NT2/D1 (cell line): ENCODE results near the gene TNK1.

ENCODE experiments used
- SUZ12 ChIP-seq: IDR thresholded peaks from 2 replicates; pipeline ENCODE4 v1.6.1; 2011; ENCODE audit not compliant: insufficient read length, insufficient read depth; ENCODE audit errors: extremely low read depth
- YY1 ChIP-seq: IDR thresholded peaks from 2 replicates; pipeline ENCODE4 v1.6.1; 2011; ENCODE audit not compliant: insufficient read length, insufficient read depth

DNA sequence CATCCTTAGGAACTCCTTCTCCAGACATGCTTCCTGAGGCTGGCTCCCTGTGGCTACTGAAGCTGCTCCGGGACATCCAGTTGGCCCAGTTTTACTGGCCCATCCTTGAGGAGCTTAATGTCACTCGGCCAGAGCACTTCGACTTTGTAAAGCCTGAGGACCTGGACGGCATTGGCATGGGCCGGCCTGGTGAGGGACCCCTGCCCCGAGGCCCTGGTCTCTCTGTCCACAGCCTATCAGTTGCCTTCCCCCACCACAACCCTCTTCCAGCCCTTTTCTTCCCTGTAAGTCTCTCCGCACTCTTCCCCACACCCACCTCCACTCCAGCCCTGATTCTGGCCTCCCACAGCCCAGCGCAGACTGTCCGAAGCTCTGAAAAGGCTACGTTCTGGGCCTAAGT, 2.0 kb downstream of the TNK1 start:
- TF ChIP-seq YY1 (no peak), SUZ12 (no peak)
